ENCODE data around the gene SSH2. TPM values are rescaled to one million over a fixed set of nuclear protein-coding genes. Genes with fewer than 3 reads are reported as not detected.
"Not testable (repeated sequence)": the region's sequence is repeated elsewhere in the genome, so short reads cannot be mapped to it uniquely, and the experiment has no call there.

Gene SSH2
- total RNA-seq, 1 donor from 2014 or later, result 39.1 TPM

- no peak for DNase-seq (ENCODE audit: low spot score)
These were observed 1.4 kb upstream of the SSH2 start for GRCh38 chr17:29931231-29931932.

GRCh38 chr17:29930409-29931010, 482 bp upstream of the SSH2 start:
- DNase-seq (ENCODE audit: low spot score), result no peak

GRCh38 chr17:29929006-29929532, 959 bp downstream of the SSH2 start:
- DNase-seq (ENCODE audit: low spot score), result no peak

GRCh38 chr17:29927546-29927945, 2.5 kb downstream of the SSH2 start:
- no peak for DNase-seq (ENCODE audit: low spot score)

GRCh38 chr17:29924786-29925185, 5.2 kb downstream of the SSH2 start:
- no peak for DNase-seq (ENCODE audit: low spot score)

- no peak for DNase-seq (ENCODE audit: low spot score)
These were observed 10.8 kb downstream of the SSH2 start for GRCh38 chr17:29918922-29919856.

GRCh38 chr17:29918016-29918415, 12.0 kb downstream of the SSH2 start:
- no peak for DNase-seq (ENCODE audit: low spot score)

GRCh38 chr17:29914819-29915537, 15.1 kb downstream of the SSH2 start:
- DNase-seq (ENCODE audit: low spot score), result no peak

- no peak for DNase-seq (ENCODE audit: low spot score)
These were observed 18.3 kb downstream of the SSH2 start for GRCh38 chr17:29911641-29912177.

GRCh38 chr17:29909236-29910003, 20.6 kb downstream of the SSH2 start:
- no peak for DNase-seq (ENCODE audit: low spot score)

- no peak for DNase-seq (ENCODE audit: low spot score)
These were observed 23.1 kb downstream of the SSH2 start for GRCh38 chr17:29906969-29907368.

GRCh38 chr17:29905879-29906167, 24.2 kb downstream of the SSH2 start:
- DNase-seq (ENCODE audit: low spot score), result no peak

GRCh38 chr17:29905086-29905878, 24.7 kb downstream of the SSH2 start:
- DNase-seq (ENCODE audit: low spot score), result no peak

GRCh38 chr17:29903471-29903870, 26.6 kb downstream of the SSH2 start:
- no peak for DNase-seq (ENCODE audit: low spot score)

GRCh38 chr17:29897136-29897535, 32.9 kb downstream of the SSH2 start:
- DNase-seq (ENCODE audit: low spot score), result not testable (repeated sequence)

- no peak for DNase-seq (ENCODE audit: low spot score)
These were observed 37.8 kb downstream of the SSH2 start for GRCh38 chr17:29892201-29892600.

GRCh38 chr17:29891131-29891530, 38.9 kb downstream of the SSH2 start:
- no peak for DNase-seq (ENCODE audit: low spot score)

- DNase-seq (ENCODE audit: low spot score), result no peak
These were observed 44.9 kb downstream of the SSH2 start for GRCh38 chr17:29885031-29885640.

- DNase-seq (ENCODE audit: low spot score), result no peak
These were observed 46.5 kb downstream of the SSH2 start for GRCh38 chr17:29883497-29883896.

Data from mesenteric fat pad (tissue), 1 donor.